MCF 10A (cell line): ENCODE results near the gene TOM1L1. TPM values are rescaled to one million over a fixed set of nuclear protein-coding genes. Genes with fewer than 3 reads are reported as not detected.
A peak's percentile ranks its signal among the peaks of the same experiment; 100 is the strongest.

Source experiments
- BruUV-seq: library from RNA; stranded (reverse); fragments of 400-500 nt; replicated peaks from 2 replicates; lab custom pipeline; 2021; lab: Mats Ljungman, UMichigan
- CTCF ChIA-PET: fragments of 300-600 bp; sonication (Branson Sonifier 250); formaldehyde crosslinking; extraction: SDS; loops from one replicate; lab custom pipeline; 2021; ENCODE audit warnings: antibody characterized with exemption, inconsistent platforms; lab: Yijun Ruan, JAX
- POLR2A ChIA-PET: fragments of 300-600, 350-650 bp; sonication (Branson Sonifier 250); formaldehyde crosslinking; extraction: SDS; loops from one replicate; lab custom pipeline; 2020; ENCODE audit warnings: antibody characterized with exemption, inconsistent platforms; lab: Yijun Ruan, JAX
- DNase-seq: peaks from one replicate; pipeline ENCODE4 v3.0.0-alpha.2; 2018; ENCODE audit not compliant: unreplicated experiment
- H3K27ac Mint-ChIP-seq: one replicate; pipeline ENCODE4 v1.8.0; 2022; ENCODE audit warnings: mild to moderate bottlenecking, low read depth, mixed read lengths; ENCODE audit not compliant: unreplicated experiment
- H3K27me3 Mint-ChIP-seq: one replicate; pipeline ENCODE4 v1.8.0; 2022; ENCODE audit warnings: mixed read lengths; ENCODE audit not compliant: insufficient read depth, unreplicated experiment
- H3K36me3 Mint-ChIP-seq: one replicate; pipeline ENCODE4 v1.8.0; 2022; ENCODE audit warnings: mild to moderate bottlenecking, moderate library complexity, mixed read lengths; ENCODE audit not compliant: insufficient read depth, unreplicated experiment
- H3K4me1 Mint-ChIP-seq: one replicate; pipeline ENCODE4 v1.8.0; 2022; ENCODE audit warnings: mixed read lengths; ENCODE audit not compliant: insufficient read depth, unreplicated experiment
- H3K4me3 Mint-ChIP-seq: one replicate; pipeline ENCODE4 v1.8.0; 2022; ENCODE audit warnings: mild to moderate bottlenecking, moderate library complexity, mixed read lengths; ENCODE audit not compliant: unreplicated experiment
- H3K9me3 Mint-ChIP-seq: one replicate; pipeline ENCODE4 v1.8.0; 2022; ENCODE audit warnings: mixed read lengths; ENCODE audit not compliant: unreplicated experiment
- intact Hi-C: fragments of 100-400 bp; cut with micrococcal nuclease; formaldehyde crosslinking; loops from 2 replicates; pipeline ENCODE4 v1.14.1; 2022
- total RNA-seq: library from RNA; stranded (reverse); gene quantifications from 2 replicates; pipeline ENCODE4 v1.2.3, GENCODE V29; 2022
- TF ChIP-seq, protein P1 (sequence below): fragments of 200-600 bp; IDR thresholded peaks from one replicate; pipeline ENCODE4 v1.8.0; 2022; ENCODE audit warnings: antibody characterized with exemption, mild to moderate bottlenecking; ENCODE audit not compliant: unreplicated experiment

The TOM1L1 gene
- total RNA-seq, 1 experiment from 2014 or later = 157 TPM

DNA sequence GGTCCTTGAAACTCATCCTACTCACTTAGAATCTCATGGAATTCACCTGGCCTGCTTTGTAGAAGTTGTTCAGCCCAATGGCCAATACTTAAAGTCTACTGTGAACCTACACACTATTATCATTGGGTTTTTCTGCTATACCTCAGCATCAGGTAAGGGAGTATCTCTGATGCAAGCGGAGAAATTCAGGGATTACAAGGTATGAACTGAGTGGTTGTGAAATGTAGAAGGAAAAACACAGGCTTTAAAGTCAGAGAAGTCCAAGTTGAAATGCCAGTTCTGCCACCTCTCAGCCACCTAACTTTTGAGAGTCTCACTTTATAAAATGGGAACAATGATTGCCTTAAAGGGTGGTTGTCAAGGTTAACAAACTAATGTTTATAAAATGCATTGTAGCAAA is 36.8 kb downstream of the TOM1L1 start:
- H3K4me1 Mint-ChIP-seq = no peaks in the 10 kb centered on the region
- TF ChIP-seq, protein P1, sequence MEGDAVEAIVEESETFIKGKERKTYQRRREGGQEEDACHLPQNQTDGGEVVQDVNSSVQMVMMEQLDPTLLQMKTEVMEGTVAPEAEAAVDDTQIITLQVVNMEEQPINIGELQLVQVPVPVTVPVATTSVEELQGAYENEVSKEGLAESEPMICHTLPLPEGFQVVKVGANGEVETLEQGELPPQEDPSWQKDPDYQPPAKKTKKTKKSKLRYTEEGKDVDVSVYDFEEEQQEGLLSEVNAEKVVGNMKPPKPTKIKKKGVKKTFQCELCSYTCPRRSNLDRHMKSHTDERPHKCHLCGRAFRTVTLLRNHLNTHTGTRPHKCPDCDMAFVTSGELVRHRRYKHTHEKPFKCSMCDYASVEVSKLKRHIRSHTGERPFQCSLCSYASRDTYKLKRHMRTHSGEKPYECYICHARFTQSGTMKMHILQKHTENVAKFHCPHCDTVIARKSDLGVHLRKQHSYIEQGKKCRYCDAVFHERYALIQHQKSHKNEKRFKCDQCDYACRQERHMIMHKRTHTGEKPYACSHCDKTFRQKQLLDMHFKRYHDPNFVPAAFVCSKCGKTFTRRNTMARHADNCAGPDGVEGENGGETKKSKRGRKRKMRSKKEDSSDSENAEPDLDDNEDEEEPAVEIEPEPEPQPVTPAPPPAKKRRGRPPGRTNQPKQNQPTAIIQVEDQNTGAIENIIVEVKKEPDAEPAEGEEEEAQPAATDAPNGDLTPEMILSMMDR = no peak
- H3K36me3 Mint-ChIP-seq = peaks cover 74% of the 10 kb centered on the region

GRCh38 chr17:54941285-54941684 is 40.6 kb downstream of the TOM1L1 start:
- no TSS peak for BruUV-seq
- no peaks in the 10 kb centered on the region for H3K4me1 Mint-ChIP-seq
- ChIA-PET POLR2A (no interaction called here), CTCF (no interaction called here)
- no peaks in the 10 kb centered on the region for H3K27me3 Mint-ChIP-seq
- intact Hi-C loops = no loop called here
- TF ChIP-seq, protein P1 = no peak
- H3K9me3 Mint-ChIP-seq = no peaks in the 10 kb centered on the region
- DNase-seq = no peak
- peaks cover 62% of the 10 kb centered on the region for H3K36me3 Mint-ChIP-seq
- H3K27ac Mint-ChIP-seq = peak overlapping the region; percentile 12
- H3K4me3 Mint-ChIP-seq = no peak overlapping the region

More for the DNA sequence above, 36.8 kb downstream of the TOM1L1 start:
- Mint-ChIP-seq H3K4me3 (no peak overlapping the region), H3K27me3 (no peaks in the 10 kb centered on the region), H3K27ac (no peak overlapping the region), H3K9me3 (no peaks in the 10 kb centered on the region)
- ChIA-PET POLR2A (interaction anchor here (0.6 to 1.2 kb wide), 2 partner anchors 9 to 31 kb away, joined by 3 to 4 read pairs; no protein-coding TSS in a partner anchor), CTCF (no interaction called here)
- BruUV-seq = no TSS peak
- intact Hi-C loops = no loop called here
- no peak for DNase-seq

DNA sequence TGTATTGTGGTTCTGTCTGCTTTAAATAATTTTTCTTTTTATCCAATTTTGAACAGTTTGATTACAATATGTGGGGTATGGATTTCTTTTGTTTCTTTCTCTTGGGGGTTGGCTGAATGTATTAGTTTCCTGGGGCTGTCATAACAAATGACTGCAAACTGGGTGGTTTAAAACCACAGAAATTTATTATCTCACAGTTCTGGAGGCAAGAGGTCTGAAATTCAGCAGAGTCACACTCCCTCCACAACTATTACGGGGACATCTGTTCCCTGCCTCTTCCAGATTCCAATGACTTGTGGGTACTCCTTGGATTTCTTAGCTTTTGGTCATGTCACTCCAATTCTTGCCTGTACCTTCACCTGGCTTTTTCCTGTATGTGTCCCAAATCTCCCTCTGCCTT is 44.1 kb downstream of the TOM1L1 start:
- DNase-seq = no peak
- H3K9me3 Mint-ChIP-seq = peaks cover 14% of the 10 kb centered on the region
- intact Hi-C loops = no loop called here
- no TSS peak for BruUV-seq
- POLR2A ChIA-PET = no interaction called here
- no peak overlapping the region for H3K4me3 Mint-ChIP-seq
- no peaks in the 10 kb centered on the region for H3K27me3 Mint-ChIP-seq
- peaks cover 14% of the 10 kb centered on the region for H3K4me1 Mint-ChIP-seq
- CTCF ChIA-PET = no interaction called here
- TF ChIP-seq, protein P1 = no peak
- H3K27ac Mint-ChIP-seq = no peak overlapping the region
- peaks cover 70% of the 10 kb centered on the region for H3K36me3 Mint-ChIP-seq

GRCh38 chr17:54945231-54945630 is 44.6 kb downstream of the TOM1L1 start:
- H3K9me3 Mint-ChIP-seq = peaks cover 14% of the 10 kb centered on the region
- no TSS peak for BruUV-seq
- H3K36me3 Mint-ChIP-seq = peaks cover 74% of the 10 kb centered on the region
- TF ChIP-seq, protein P1 = no peak
- POLR2A ChIA-PET = interaction anchor here (1.2 kb wide), 1 partner anchor 9 kb away, joined by 3 read pairs; no protein-coding TSS in a partner anchor
- H3K4me1 Mint-ChIP-seq = peaks cover 14% of the 10 kb centered on the region
- CTCF ChIA-PET = interaction anchor here (0.6 kb wide), 1 partner anchor 151 kb away, joined by 3 read pairs; no protein-coding TSS in a partner anchor
- H3K27ac Mint-ChIP-seq = peak overlapping the region; percentile 20
- H3K27me3 Mint-ChIP-seq = no peaks in the 10 kb centered on the region
- no peak for DNase-seq
- no peak overlapping the region for H3K4me3 Mint-ChIP-seq
- intact Hi-C loops = no loop called here
